MCF 10A (cell line): Measurements from ENCODE around the gene TFPI. TPM values are rescaled to one million over a fixed set of nuclear protein-coding genes. Genes with fewer than 3 reads are reported as not detected.

Experiments used
- BruUV-seq: library from RNA; stranded (reverse); fragments of 400-500 nt; replicated peaks from 2 replicates; lab custom pipeline; 2021; lab: Mats Ljungman, UMichigan
- CTCF ChIA-PET: fragments of 300-600 bp; sonication (Branson Sonifier 250); formaldehyde crosslinking; extraction: SDS; loops from one replicate; lab custom pipeline; 2021; ENCODE audit warnings: antibody characterized with exemption, inconsistent platforms; lab: Yijun Ruan, JAX
- POLR2A ChIA-PET: fragments of 300-600, 350-650 bp; sonication (Branson Sonifier 250); formaldehyde crosslinking; extraction: SDS; loops from one replicate; lab custom pipeline; 2020; ENCODE audit warnings: antibody characterized with exemption, inconsistent platforms; lab: Yijun Ruan, JAX
- DNase-seq: peaks from one replicate; pipeline ENCODE4 v3.0.0-alpha.2; 2018; ENCODE audit not compliant: unreplicated experiment
- H3K27ac Mint-ChIP-seq: one replicate; pipeline ENCODE4 v1.8.0; 2022; ENCODE audit warnings: mild to moderate bottlenecking, low read depth, mixed read lengths; ENCODE audit not compliant: unreplicated experiment
- H3K27me3 Mint-ChIP-seq: one replicate; pipeline ENCODE4 v1.8.0; 2022; ENCODE audit warnings: mixed read lengths; ENCODE audit not compliant: insufficient read depth, unreplicated experiment
- H3K36me3 Mint-ChIP-seq: one replicate; pipeline ENCODE4 v1.8.0; 2022; ENCODE audit warnings: mild to moderate bottlenecking, moderate library complexity, mixed read lengths; ENCODE audit not compliant: insufficient read depth, unreplicated experiment
- H3K4me1 Mint-ChIP-seq: one replicate; pipeline ENCODE4 v1.8.0; 2022; ENCODE audit warnings: mixed read lengths; ENCODE audit not compliant: insufficient read depth, unreplicated experiment
- H3K4me3 Mint-ChIP-seq: one replicate; pipeline ENCODE4 v1.8.0; 2022; ENCODE audit warnings: mild to moderate bottlenecking, moderate library complexity, mixed read lengths; ENCODE audit not compliant: unreplicated experiment
- H3K9me3 Mint-ChIP-seq: one replicate; pipeline ENCODE4 v1.8.0; 2022; ENCODE audit warnings: mixed read lengths; ENCODE audit not compliant: unreplicated experiment
- intact Hi-C: fragments of 100-400 bp; cut with micrococcal nuclease; formaldehyde crosslinking; loops from 2 replicates; pipeline ENCODE4 v1.14.1; 2022
- total RNA-seq: library from RNA; stranded (reverse); gene quantifications from 2 replicates; pipeline ENCODE4 v1.2.3, GENCODE V29; 2022
- TF ChIP-seq, protein P1 (sequence below): fragments of 200-600 bp; IDR thresholded peaks from one replicate; pipeline ENCODE4 v1.8.0; 2022; ENCODE audit warnings: antibody characterized with exemption, mild to moderate bottlenecking; ENCODE audit not compliant: unreplicated experiment

Gene TFPI
- total RNA-seq, 1 experiment from 2014 or later, result 67.4 TPM

DNA sequence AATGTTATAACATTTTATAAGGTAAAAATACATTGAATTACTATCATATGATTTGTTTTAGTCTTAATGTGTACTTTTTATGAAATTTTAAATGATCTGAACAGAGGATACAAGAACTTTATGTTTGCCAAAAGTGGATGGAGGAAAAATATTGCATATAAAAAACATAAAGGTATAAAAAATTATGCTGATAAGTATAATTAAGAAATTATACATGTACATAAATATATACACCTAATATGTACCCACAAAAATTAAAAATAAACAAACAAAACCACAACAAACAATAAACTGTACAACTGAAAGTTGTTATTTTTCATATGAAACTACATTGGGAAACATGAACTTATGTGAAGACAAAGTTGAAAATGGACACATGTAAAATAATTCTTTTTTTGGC, 68.0 kb downstream of the TFPI start:
- ChIA-PET POLR2A (no interaction called here), CTCF (interaction anchor here (0.5 kb wide), 1 partner anchor 18 kb away, joined by 3 read pairs; no protein-coding TSS in a partner anchor)
- Mint-ChIP-seq H3K4me3 (no peak overlapping the region), H3K27me3 (no peaks in the 10 kb centered on the region), H3K4me1 (peaks cover 5% of the 10 kb centered on the region), H3K27ac (no peak overlapping the region), H3K36me3 (peaks cover 39% of the 10 kb centered on the region), H3K9me3 (no peaks in the 10 kb centered on the region)
- TF ChIP-seq, protein P1, sequence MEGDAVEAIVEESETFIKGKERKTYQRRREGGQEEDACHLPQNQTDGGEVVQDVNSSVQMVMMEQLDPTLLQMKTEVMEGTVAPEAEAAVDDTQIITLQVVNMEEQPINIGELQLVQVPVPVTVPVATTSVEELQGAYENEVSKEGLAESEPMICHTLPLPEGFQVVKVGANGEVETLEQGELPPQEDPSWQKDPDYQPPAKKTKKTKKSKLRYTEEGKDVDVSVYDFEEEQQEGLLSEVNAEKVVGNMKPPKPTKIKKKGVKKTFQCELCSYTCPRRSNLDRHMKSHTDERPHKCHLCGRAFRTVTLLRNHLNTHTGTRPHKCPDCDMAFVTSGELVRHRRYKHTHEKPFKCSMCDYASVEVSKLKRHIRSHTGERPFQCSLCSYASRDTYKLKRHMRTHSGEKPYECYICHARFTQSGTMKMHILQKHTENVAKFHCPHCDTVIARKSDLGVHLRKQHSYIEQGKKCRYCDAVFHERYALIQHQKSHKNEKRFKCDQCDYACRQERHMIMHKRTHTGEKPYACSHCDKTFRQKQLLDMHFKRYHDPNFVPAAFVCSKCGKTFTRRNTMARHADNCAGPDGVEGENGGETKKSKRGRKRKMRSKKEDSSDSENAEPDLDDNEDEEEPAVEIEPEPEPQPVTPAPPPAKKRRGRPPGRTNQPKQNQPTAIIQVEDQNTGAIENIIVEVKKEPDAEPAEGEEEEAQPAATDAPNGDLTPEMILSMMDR, result no peak
- intact Hi-C loops, result no loop called here
- no peak for DNase-seq
- no TSS peak for BruUV-seq

DNA sequence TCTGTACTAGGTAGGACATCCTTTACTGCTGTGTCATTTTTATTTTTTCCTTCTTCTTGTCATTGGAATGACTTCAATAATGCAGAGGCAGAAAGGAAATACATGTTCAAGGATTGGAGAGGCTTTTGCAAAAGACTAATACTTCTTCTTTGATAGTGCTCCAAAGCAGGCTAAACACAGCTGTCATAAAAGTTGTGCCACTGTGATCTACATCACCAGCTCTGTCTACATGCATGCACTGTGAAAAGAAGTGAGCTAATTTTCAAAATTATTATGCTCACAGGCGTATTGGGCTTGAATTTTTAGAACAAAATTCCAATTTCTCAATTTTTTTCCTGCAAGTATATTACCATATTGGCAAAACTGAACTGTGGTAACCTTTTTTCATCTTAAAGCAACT, 68.7 kb downstream of the TFPI start:
- peaks cover 5% of the 10 kb centered on the region for H3K4me1 Mint-ChIP-seq
- POLR2A ChIA-PET, result no interaction called here
- no peaks in the 10 kb centered on the region for H3K27me3 Mint-ChIP-seq
- CTCF ChIA-PET, result interaction anchor here (0.5 to 0.7 kb wide), 2 partner anchors 17 to 415 kb away, joined by 3 to 4 read pairs; no protein-coding TSS in a partner anchor
- peaks cover 41% of the 10 kb centered on the region for H3K36me3 Mint-ChIP-seq
- no peak for DNase-seq
- H3K9me3 Mint-ChIP-seq, result no peaks in the 10 kb centered on the region
- H3K27ac Mint-ChIP-seq, result no peak overlapping the region
- TF ChIP-seq, protein P1, result no peak
- BruUV-seq, result no TSS peak
- H3K4me3 Mint-ChIP-seq, result no peak overlapping the region
- intact Hi-C loops, result no loop called here

DNA sequence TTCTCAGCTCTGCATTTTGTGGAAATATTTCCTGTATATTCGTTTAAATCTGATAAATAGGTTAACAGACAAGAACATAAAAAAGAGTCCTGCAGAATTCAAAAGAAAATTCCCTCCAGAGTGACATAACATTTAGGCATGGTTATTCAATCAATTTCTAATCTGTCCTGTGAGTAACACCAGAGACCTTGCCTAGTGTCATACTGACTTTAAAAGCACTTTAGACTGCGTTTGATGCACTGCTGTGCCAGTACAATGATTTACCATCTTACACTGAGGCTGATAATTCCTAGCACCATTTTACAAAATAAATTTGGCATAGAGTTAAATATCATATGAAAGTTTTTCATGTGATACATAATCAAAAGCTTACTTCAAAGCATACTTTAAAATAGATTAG, 70.7 kb downstream of the TFPI start:
- H3K4me3 Mint-ChIP-seq, result no peak overlapping the region
- H3K9me3 Mint-ChIP-seq, result no peaks in the 10 kb centered on the region
- peaks cover 42% of the 10 kb centered on the region for H3K36me3 Mint-ChIP-seq
- POLR2A ChIA-PET, result no interaction called here
- intact Hi-C loops, result no loop called here
- H3K27me3 Mint-ChIP-seq, result no peaks in the 10 kb centered on the region
- no TSS peak for BruUV-seq
- TF ChIP-seq, protein P1, result no peak
- DNase-seq, result no peak
- CTCF ChIA-PET, result interaction anchor here (0.7 to 1.4 kb wide), 3 partner anchors 16 to 98 kb away, joined by 3 to 4 read pairs (median 3); no protein-coding TSS in a partner anchor
- no peaks in the 10 kb centered on the region for H3K4me1 Mint-ChIP-seq
- no peak overlapping the region for H3K27ac Mint-ChIP-seq

DNA sequence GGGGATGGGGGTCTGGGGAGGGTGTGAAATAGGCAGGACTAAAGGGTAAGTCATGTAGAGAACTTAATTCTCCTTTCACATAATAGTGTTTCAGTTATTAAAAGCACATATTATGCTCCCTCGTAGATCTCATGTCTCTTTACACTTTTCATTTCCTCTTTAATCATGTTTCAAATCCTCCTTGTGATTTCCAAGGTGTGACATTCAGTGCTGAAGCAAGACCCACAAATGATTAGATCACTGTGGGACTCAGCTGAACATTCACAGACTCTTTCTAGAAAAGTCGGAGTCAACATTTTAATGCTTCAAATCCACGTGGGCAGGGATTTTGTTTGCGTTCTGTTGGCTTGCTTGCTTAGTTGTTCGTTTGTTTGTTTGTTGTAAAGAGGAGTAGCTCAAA, 71.4 kb downstream of the TFPI start:
- CTCF ChIA-PET, result interaction anchor here (0.6 to 1.4 kb wide), 3 partner anchors 97 to 570 kb away, joined by 3 to 4 read pairs (median 3); no protein-coding TSS in a partner anchor
- intact Hi-C loops, result no loop called here
- Mint-ChIP-seq H3K9me3 (no peaks in the 10 kb centered on the region), H3K4me1 (no peaks in the 10 kb centered on the region), H3K4me3 (no peak overlapping the region), H3K36me3 (peaks cover 45% of the 10 kb centered on the region), H3K27ac (no peak overlapping the region), H3K27me3 (no peaks in the 10 kb centered on the region)
- DNase-seq, result no peak
- no TSS peak for BruUV-seq
- TF ChIP-seq, protein P1, result no peak
- POLR2A ChIA-PET, result interaction anchor here (0.7 kb wide), 1 partner anchor 10 kb away, joined by 3 read pairs; no protein-coding TSS in a partner anchor
